HL-60 (cell line): ENCODE data around the gene GOLPH3.

Experiments used
- DNase-seq, 2 experiments: peaks; one replicate each; pipeline ENCODE4 v3.0.0-alpha.2; 2010 to 2020; ENCODE audit warnings: low read depth in 1 of 2, low spot score in 1 of 2
- H3K27ac ChIP-seq: fragments of 250-450 bp; sonication (Bioruptor Pico); replicated peaks from 2 replicates; pipeline ENCODE4 v1.5.1; 2020; ENCODE audit warnings: mild to moderate bottlenecking, moderate library complexity
- H3K27me3 ChIP-seq: fragments of 250-450 bp; sonication (Bioruptor Pico); 2 replicates; pipeline ENCODE4 v1.5.1; 2021; ENCODE audit warnings: mild to moderate bottlenecking, moderate library complexity; ENCODE audit not compliant: insufficient read depth, poor library complexity, severe bottlenecking
- H3K4me3 ChIP-seq: replicated peaks from 2 replicates; pipeline ENCODE4 v1.5.1; 2011; ENCODE audit warnings: mild to moderate bottlenecking, control low read depth, low read length; ENCODE audit not compliant: insufficient read depth
- CTCF ChIP-seq: IDR thresholded peaks from one replicate; pipeline ENCODE4 v1.5.1; 2011; ENCODE audit warnings: low read length, control low read depth, inconsistent platforms; ENCODE audit not compliant: insufficient read depth
- GABPA ChIP-seq: IDR thresholded peaks from 2 replicates; pipeline ENCODE4 v1.6.1; 2012; ENCODE audit warnings: low read depth
- POLR2AphosphoS5 ChIP-seq: IDR thresholded peaks from 2 replicates; pipeline ENCODE4 v1.6.1; 2012; ENCODE audit warnings: low read depth
- REST ChIP-seq: IDR thresholded peaks from 2 replicates; pipeline ENCODE4 v1.6.1; 2012; ENCODE audit warnings: low read depth; ENCODE audit not compliant: insufficient replicate concordance
- SPI1 ChIP-seq: IDR thresholded peaks from 2 replicates; pipeline ENCODE4 v1.6.1; 2012; ENCODE audit warnings: low read depth, mild to moderate bottlenecking, borderline replicate concordance

Gene GOLPH3

GRCh38 chr5:32108167-32108566, 66.0 kb downstream of the GOLPH3 start:
- no peak for DNase-seq
- Histone ChIP-seq H3K27ac (no peak overlapping the region), H3K4me3 (no peak overlapping the region), H3K27me3 (no peaks in the 10 kb centered on the region)
- TF ChIP-seq CTCF (no peak), REST (no peak), POLR2AphosphoS5 (no peak), GABPA (no peak), SPI1 (no peak)

GRCh38 chr5:32107291-32107690, 66.8 kb downstream of the GOLPH3 start:
- Histone ChIP-seq H3K27ac (no peak overlapping the region), H3K27me3 (no peaks in the 10 kb centered on the region), H3K4me3 (no peak overlapping the region)
- TF ChIP-seq GABPA: no peak
- no peak for TF ChIP-seq POLR2AphosphoS5
- DNase-seq: no peak

- TF ChIP-seq SPI1 (no peak), GABPA (no peak), POLR2AphosphoS5 (no peak), REST (no peak), CTCF (no peak)
- no peak overlapping the region for H3K27ac ChIP-seq
These were observed 70.6 kb downstream of the GOLPH3 start for GRCh38 chr5:32103521-32103920.

GRCh38 chr5:32102254-32102986, 71.7 kb downstream of the GOLPH3 start:
- Histone ChIP-seq H3K4me3 (no peak overlapping the region), H3K27me3 (no peaks in the 10 kb centered on the region), H3K27ac (no peak overlapping the region)
- DNase-seq: no peak
- TF ChIP-seq SPI1 (no peak), CTCF (no peak), GABPA (no peak), REST (no peak), POLR2AphosphoS5 (no peak)

More at GRCh38 chr5:32103521-32103920, 70.6 kb downstream of the GOLPH3 start:
- no peak overlapping the region for H3K4me3 ChIP-seq
- no peaks in the 10 kb centered on the region for H3K27me3 ChIP-seq
- DNase-seq: no peak
